HG03457 (cell line): ENCODE measurements around the gene PLEKHA6.
A peak's percentile ranks its signal among the peaks of the same experiment; 100 is the strongest.

Experiments used
- ATAC-seq: cut with Tn5 transposase; IDR thresholded peaks from one replicate; pipeline ENCODE4 v1.9.1; 2021; ENCODE audit warnings: moderate number of reproducible peaks; ENCODE audit not compliant: unreplicated experiment

The PLEKHA6 gene

GRCh38 chr1:204222006-204222763, 137.5 kb downstream of the PLEKHA6 start:
- no peak for ATAC-seq

GRCh38 chr1:204221271-204221670, 138.5 kb downstream of the PLEKHA6 start:
- no peak for ATAC-seq

GRCh38 chr1:204219971-204220616, 139.6 kb downstream of the PLEKHA6 start:
- no peak for ATAC-seq

- no peak for ATAC-seq
Observed at GRCh38 chr1:204218552-204218951, 141.2 kb downstream of the PLEKHA6 start.

GRCh38 chr1:204217648-204218000, 142.1 kb downstream of the PLEKHA6 start:
- ATAC-seq, result no peak

GRCh38 chr1:204216880-204217647, 142.7 kb downstream of the PLEKHA6 start:
- ATAC-seq, result no peak

GRCh38 chr1:204216236-204216635, 143.5 kb downstream of the PLEKHA6 start:
- no peak for ATAC-seq

- peak; percentile 51 for ATAC-seq
Observed at GRCh38 chr1:204213668-204214662, 145.8 kb downstream of the PLEKHA6 start, which contains the start of gene GOLT1A. GOLT1A (minus strand) TSS chr1:204213988; CDS start chr1:204213906, 82 bp downstream.

GRCh38 chr1:204212715-204213114, 147.0 kb downstream of the PLEKHA6 start:
- ATAC-seq, result no peak

- ATAC-seq, result no peak
Observed at GRCh38 chr1:204211046-204211445, 148.7 kb downstream of the PLEKHA6 start.

GRCh38 chr1:204207136-204207616, 152.6 kb downstream of the PLEKHA6 start:
- no peak for ATAC-seq

- ATAC-seq, result no peak
Observed at GRCh38 chr1:204206121-204206520, 153.6 kb downstream of the PLEKHA6 start.

- no peak for ATAC-seq
Observed at GRCh38 chr1:204205486-204205885, 154.2 kb downstream of the PLEKHA6 start.

- ATAC-seq, result no peak
Observed at GRCh38 chr1:204204944-204205343, 154.8 kb downstream of the PLEKHA6 start.

- ATAC-seq, result no peak
Observed at GRCh38 chr1:204203206-204203767, 156.4 kb downstream of the PLEKHA6 start.

- ATAC-seq, result no peak
Observed at GRCh38 chr1:204202481-204202880, 157.2 kb downstream of the PLEKHA6 start.

- no peak for ATAC-seq
Observed at GRCh38 chr1:204201348-204202040, 158.2 kb downstream of the PLEKHA6 start.

- ATAC-seq, result no peak
Observed at GRCh38 chr1:204199579-204199978, 160.2 kb downstream of the PLEKHA6 start.
